ENCODE data around the gene METAP1D.

METAP1D gene

GRCh38 chr2:172065111-172065510, 65.4 kb downstream of the METAP1D start:
- TF ChIP-seq REST (IDR thresholded peaks at IDR 0.05; ENCODE audit: insufficient read depth in 1 of 2, low read depth in 2 of 2, low read length in 2 of 2): no peak
- no peak for TF ChIP-seq FOXP2 (optimal IDR thresholded peaks at IDR 0.05; ENCODE audit: borderline replicate concordance, extremely low read depth, extremely low read length, insufficient read depth)
- TF ChIP-seq POLR2AphosphoS5 (IDR thresholded peaks at IDR 0.05; ENCODE audit: low read depth, low read length): no peak
- TF ChIP-seq SIN3A (IDR thresholded peaks at IDR 0.05; ENCODE audit: borderline replicate concordance, insufficient read depth, low read length): no peak
- no peak for TF ChIP-seq TAF1 (IDR thresholded peaks at IDR 0.05; ENCODE audit: borderline replicate concordance, insufficient read depth, low read length)

GRCh38 chr2:172066394-172066886, 66.7 kb downstream of the METAP1D start:
- TF ChIP-seq REST (IDR thresholded peaks at IDR 0.05; ENCODE audit: insufficient read depth in 1 of 2, low read depth in 2 of 2, low read length in 2 of 2) (peak in 1 of 2 experiments; percentile 41; a peak in 1 of 4 replicates), POLR2AphosphoS5 (IDR thresholded peaks at IDR 0.05; ENCODE audit: low read depth, low read length) (no peak), FOXP2 (optimal IDR thresholded peaks at IDR 0.05; ENCODE audit: borderline replicate concordance, extremely low read depth, extremely low read length, insufficient read depth) (no peak), TAF1 (IDR thresholded peaks at IDR 0.05; ENCODE audit: borderline replicate concordance, insufficient read depth, low read length) (no peak)

GRCh38 chr2:172070936-172071335, 71.2 kb downstream of the METAP1D start:
- TF ChIP-seq REST (IDR thresholded peaks at IDR 0.05; ENCODE audit: insufficient read depth in 1 of 2, low read depth in 2 of 2, low read length in 2 of 2) (no peak), TAF1 (IDR thresholded peaks at IDR 0.05; ENCODE audit: borderline replicate concordance, insufficient read depth, low read length) (no peak), FOXP2 (optimal IDR thresholded peaks at IDR 0.05; ENCODE audit: borderline replicate concordance, extremely low read depth, extremely low read length, insufficient read depth) (no peak), POLR2AphosphoS5 (IDR thresholded peaks at IDR 0.05; ENCODE audit: low read depth, low read length) (no peak), SIN3A (IDR thresholded peaks at IDR 0.05; ENCODE audit: borderline replicate concordance, insufficient read depth, low read length) (no peak)

- no peak for TF ChIP-seq FOXP2 (optimal IDR thresholded peaks at IDR 0.05; ENCODE audit: borderline replicate concordance, extremely low read depth, extremely low read length, insufficient read depth)
- no peak for TF ChIP-seq TAF1 (IDR thresholded peaks at IDR 0.05; ENCODE audit: borderline replicate concordance, insufficient read depth, low read length)
- no peak for TF ChIP-seq SIN3A (IDR thresholded peaks at IDR 0.05; ENCODE audit: borderline replicate concordance, insufficient read depth, low read length)
- no peak for TF ChIP-seq REST (IDR thresholded peaks at IDR 0.05; ENCODE audit: insufficient read depth in 1 of 2, low read depth in 2 of 2, low read length in 2 of 2)
- no peak for TF ChIP-seq POLR2AphosphoS5 (IDR thresholded peaks at IDR 0.05; ENCODE audit: low read depth, low read length)
Measured at GRCh38 chr2:172072303-172072702, 72.5 kb downstream of the METAP1D start.

GRCh38 chr2:172072706-172073105, 73.0 kb downstream of the METAP1D start:
- TF ChIP-seq TAF1 (IDR thresholded peaks at IDR 0.05; ENCODE audit: borderline replicate concordance, insufficient read depth, low read length) (no peak), SIN3A (IDR thresholded peaks at IDR 0.05; ENCODE audit: borderline replicate concordance, insufficient read depth, low read length) (no peak), POLR2AphosphoS5 (IDR thresholded peaks at IDR 0.05; ENCODE audit: low read depth, low read length) (no peak), REST (IDR thresholded peaks at IDR 0.05; ENCODE audit: insufficient read depth in 1 of 2, low read depth in 2 of 2, low read length in 2 of 2) (no peak), FOXP2 (optimal IDR thresholded peaks at IDR 0.05; ENCODE audit: borderline replicate concordance, extremely low read depth, extremely low read length, insufficient read depth) (no peak)
